Measurements from ENCODE around the gene SUPT5H. TPM values are rescaled to one million over a fixed set of nuclear protein-coding genes. Genes with fewer than 3 reads are reported as not detected.
A peak's percentile ranks its signal among the peaks of the same experiment; 100 is the strongest.

SUPT5H gene
- total and polyA plus RNA-seq, 8 donors = 93.6 to 152 (median 139) TPM

DNA sequence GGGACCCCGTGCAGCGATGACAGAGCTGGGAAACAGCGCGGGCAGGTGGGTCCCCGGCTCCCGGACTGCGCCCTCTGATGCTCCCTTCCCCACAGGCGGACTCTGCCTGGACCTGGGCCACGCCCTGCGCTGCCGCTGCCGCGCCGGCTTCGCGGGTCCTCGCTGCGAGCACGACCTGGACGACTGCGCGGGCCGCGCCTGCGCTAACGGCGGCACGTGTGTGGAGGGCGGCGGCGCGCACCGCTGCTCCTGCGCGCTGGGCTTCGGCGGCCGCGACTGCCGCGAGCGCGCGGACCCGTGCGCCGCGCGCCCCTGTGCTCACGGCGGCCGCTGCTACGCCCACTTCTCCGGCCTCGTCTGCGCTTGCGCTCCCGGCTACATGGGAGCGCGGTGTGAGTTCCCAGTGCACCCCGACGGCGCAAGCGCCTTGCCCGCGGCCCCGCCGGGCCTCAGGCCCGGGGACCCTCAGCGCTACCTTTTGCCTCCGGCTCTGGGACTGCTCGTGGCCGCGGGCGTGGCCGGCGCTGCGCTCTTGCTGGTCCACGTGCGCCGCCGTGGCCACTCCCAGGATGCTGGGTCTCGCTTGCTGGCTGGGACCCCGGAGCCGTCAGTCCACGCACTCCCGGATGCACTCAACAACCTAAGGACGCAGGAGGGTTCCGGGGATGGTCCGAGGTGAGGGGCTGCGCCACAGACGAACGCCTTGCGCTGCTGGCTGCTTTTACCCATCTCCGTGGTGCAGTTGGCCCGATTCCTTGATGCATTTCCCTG, 61.7 kb downstream of the SUPT5H start:
- Histone ChIP-seq H3K4me1 (peaks cover 0 to 16% of the 10 kb centered on the region in 2 donors), H3K27ac (no peak overlapping the region), H3K36me3 (no peaks in the 10 kb centered on the region), H3K4me3 (peak overlapping the region; percentile 11 to 34), H3K9me3 (no peaks in the 10 kb centered on the region), H3K27me3 (peaks cover 38 to 99% of the 10 kb centered on the region in 2 donors)
- intact Hi-C loops (cut with DNase I) = no loop called here
- no peak for TF ChIP-seq CTCF (IDR thresholded peaks at IDR 0.05)
- DNase-seq (peak in 2 of 4 donors; percentile 50 to 71), ATAC-seq (peak; percentile 47)

GRCh38 chr19:39507715-39508364, 62.5 kb downstream of the SUPT5H start:
- DNase-seq (no peak), ATAC-seq (no peak)
- H3K27me3 ChIP-seq = peaks cover 39 to 99% of the 10 kb centered on the region in 2 donors
- H3K27ac ChIP-seq = no peak overlapping the region
- TF ChIP-seq CTCF (IDR thresholded peaks at IDR 0.05) = no peak
- H3K4me1 ChIP-seq = peaks cover 0 to 12% of the 10 kb centered on the region in 2 donors
- peak overlapping the region; percentile 11 to 34 for H3K4me3 ChIP-seq
- no peaks in the 10 kb centered on the region for H3K36me3 ChIP-seq
- H3K9me3 ChIP-seq = no peaks in the 10 kb centered on the region
- intact Hi-C loops (cut with DNase I) = no loop called here

DNA sequence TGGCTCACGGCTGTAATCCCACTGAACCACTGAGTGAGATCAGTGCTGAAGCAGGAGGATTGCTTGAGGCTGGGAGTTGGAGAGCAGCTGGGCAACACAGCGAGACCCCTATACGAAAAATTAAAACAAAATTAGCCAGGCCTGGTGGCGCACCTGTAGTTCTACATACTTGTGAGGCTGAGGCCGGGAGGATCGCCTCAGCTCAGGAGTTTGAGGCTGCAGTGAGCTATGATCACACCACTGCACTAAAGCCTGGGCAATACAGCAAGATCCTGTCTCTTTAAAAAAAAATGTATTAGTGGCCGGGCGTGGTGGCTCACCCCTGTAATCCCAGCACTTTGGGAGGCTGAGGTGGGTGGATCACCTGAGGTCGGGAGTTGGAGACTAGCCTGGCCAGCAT, 63.2 kb downstream of the SUPT5H start:
- intact Hi-C loops (cut with DNase I) = no loop called here
- no peak for TF ChIP-seq CTCF (IDR thresholded peaks at IDR 0.05)
- Histone ChIP-seq H3K27me3 (peaks cover 44 to 99% of the 10 kb centered on the region in 2 donors), H3K27ac (no peak overlapping the region), H3K4me3 (no peak overlapping the region), H3K4me1 (peaks cover 0 to 8% of the 10 kb centered on the region in 2 donors), H3K9me3 (no peaks in the 10 kb centered on the region), H3K36me3 (no peaks in the 10 kb centered on the region)
- DNase-seq (no peak), ATAC-seq (no peak)

DNA sequence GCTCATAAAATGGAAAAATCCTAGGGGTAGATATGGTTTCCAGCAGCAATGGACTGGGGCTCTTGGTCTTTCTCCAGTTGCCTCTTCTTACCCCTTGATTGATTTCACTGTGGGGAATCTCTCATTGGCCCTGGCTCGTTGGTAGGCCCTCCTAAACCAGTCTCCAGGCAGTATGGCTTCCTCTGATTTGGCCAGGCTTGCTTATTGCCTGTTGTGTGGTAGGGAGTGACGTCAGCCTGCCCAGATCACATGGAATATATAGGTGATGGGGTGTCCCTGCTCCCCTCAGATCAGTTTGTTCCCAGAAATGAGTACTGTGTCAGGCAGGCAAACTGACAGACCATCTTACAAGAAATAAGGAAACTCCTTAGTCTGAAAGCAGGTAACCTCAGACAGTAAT, 63.9 kb downstream of the SUPT5H start:
- no peak for DNase-seq
- H3K36me3 ChIP-seq = no peaks in the 10 kb centered on the region
- no peaks in the 10 kb centered on the region for H3K9me3 ChIP-seq
- peaks cover 47 to 99% of the 10 kb centered on the region in 2 donors for H3K27me3 ChIP-seq
- no peak for TF ChIP-seq CTCF (IDR thresholded peaks at IDR 0.05)
- ATAC-seq = no peak
- peaks cover 0 to 8% of the 10 kb centered on the region in 2 donors for H3K4me1 ChIP-seq
- H3K27ac ChIP-seq = no peak overlapping the region
- no peak overlapping the region for H3K4me3 ChIP-seq
- intact Hi-C loops (cut with DNase I) = no loop called here

GRCh38 chr19:39512988-39513387, 67.6 kb downstream of the SUPT5H start:
- no peaks in the 10 kb centered on the region for H3K9me3 ChIP-seq
- no peak overlapping the region for H3K4me3 ChIP-seq
- peaks cover 53 to 99% of the 10 kb centered on the region in 2 donors for H3K27me3 ChIP-seq
- DNase-seq (no peak), ATAC-seq (no peak)
- TF ChIP-seq CTCF (IDR thresholded peaks at IDR 0.05) = no peak
- no peaks in the 10 kb centered on the region for H3K36me3 ChIP-seq
- peaks cover 5 to 16% of the 10 kb centered on the region in 2 donors for H3K4me1 ChIP-seq
- H3K27ac ChIP-seq = no peak overlapping the region
- intact Hi-C loops (cut with DNase I) = no loop called here

Measured in left lung (tissue), 10 donors.